SK-N-SH treated with all-trans-retinoic acid at 6 μM for 48 hours (cell line): ENCODE data around the gene G0S2.

Source experiments
- CREB5 ChIP-seq: fragments of 250-450 bp; sonication (Bioruptor Pico); IDR thresholded peaks from 2 replicates; pipeline ENCODE4 v1.5.1; 2020; ENCODE audit warnings: low read depth, mild to moderate bottlenecking, moderate library complexity
- CSDC2 ChIP-seq: fragments of 250-450 bp; sonication (Bioruptor Pico); IDR thresholded peaks from 2 replicates; pipeline ENCODE4 v1.5.0; 2020; ENCODE audit warnings: mild to moderate bottlenecking, moderate library complexity
- PATZ1 ChIP-seq: fragments of 250-450 bp; sonication (Bioruptor Pico); IDR thresholded peaks from 2 replicates; pipeline ENCODE4 v1.8.0; 2020; ENCODE audit warnings: mild to moderate bottlenecking, moderate library complexity, borderline replicate concordance

DNA sequence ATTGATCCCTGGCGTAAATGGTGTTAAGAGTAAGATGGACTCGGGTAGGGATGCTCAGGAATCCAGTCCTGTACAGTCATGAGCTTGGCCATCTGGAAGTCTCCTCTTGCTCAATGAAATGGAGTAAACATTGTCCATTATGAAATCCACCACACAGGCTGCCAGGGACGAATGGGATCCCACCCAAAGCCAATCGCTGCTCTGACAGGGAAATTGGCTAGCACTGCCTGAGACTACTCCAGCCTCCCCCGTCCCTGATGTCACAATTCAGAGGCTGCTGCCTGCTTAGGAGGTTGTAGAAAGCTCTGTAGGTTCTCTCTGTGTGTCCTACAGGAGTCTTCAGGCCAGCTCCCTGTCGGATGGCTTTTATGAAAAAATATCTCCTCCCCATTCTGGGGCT is 29.4 kb downstream of the G0S2 start, which contains the start of gene HSD11B1:
- no peak for TF ChIP-seq CREB5 (CRISPR knock-in tag)
- no peak for TF ChIP-seq CSDC2 (CRISPR knock-in tag)
- no peak for TF ChIP-seq PATZ1 (CRISPR knock-in tag)
